Measurements from ENCODE around the gene TEX22. TPM values are rescaled to one million over a fixed set of nuclear protein-coding genes. Genes with fewer than 3 reads are reported as not detected.

Gene TEX22
- total RNA-seq, 1 donor from 2014 or later: 0.60 TPM

DNA sequence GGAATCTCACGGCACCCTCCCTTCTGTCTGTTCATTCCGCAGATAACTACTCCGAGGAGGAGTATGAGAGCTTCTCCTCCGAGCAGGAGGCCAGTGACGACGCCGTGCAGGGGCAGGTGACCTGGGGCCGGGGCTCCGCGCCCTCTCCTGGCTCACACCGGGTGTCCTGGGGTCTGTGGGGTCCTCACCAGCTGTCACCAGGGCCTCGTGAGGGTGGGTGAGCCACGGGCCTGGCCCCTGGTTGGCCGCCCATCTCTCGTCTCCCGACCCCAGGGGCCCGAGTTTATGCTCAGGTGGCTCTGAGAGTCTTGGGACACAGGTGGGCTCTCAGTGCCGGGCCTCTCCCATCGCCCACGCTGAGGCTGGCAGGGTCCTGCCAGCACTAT is 30.3 kb upstream of the TEX22 start:
- Mint-ChIP-seq H3K4me3 (ENCODE audit: unreplicated experiment) (no peak overlapping the region), H3K27ac (ENCODE audit: unreplicated experiment) (no peak overlapping the region), H3K27me3 (ENCODE audit: low read depth) (no peaks in the 10 kb centered on the region), H3K4me1 (ENCODE audit: low read depth) (no peaks in the 10 kb centered on the region), H3K9me3 (ENCODE audit: low read depth) (no peaks in the 10 kb centered on the region), H3K36me3 (ENCODE audit: low read depth) (peaks cover 10% of the 10 kb centered on the region)
- no peak for DNase-seq (ENCODE audit: low spot score)
- TF ChIP-seq, protein P1, sequence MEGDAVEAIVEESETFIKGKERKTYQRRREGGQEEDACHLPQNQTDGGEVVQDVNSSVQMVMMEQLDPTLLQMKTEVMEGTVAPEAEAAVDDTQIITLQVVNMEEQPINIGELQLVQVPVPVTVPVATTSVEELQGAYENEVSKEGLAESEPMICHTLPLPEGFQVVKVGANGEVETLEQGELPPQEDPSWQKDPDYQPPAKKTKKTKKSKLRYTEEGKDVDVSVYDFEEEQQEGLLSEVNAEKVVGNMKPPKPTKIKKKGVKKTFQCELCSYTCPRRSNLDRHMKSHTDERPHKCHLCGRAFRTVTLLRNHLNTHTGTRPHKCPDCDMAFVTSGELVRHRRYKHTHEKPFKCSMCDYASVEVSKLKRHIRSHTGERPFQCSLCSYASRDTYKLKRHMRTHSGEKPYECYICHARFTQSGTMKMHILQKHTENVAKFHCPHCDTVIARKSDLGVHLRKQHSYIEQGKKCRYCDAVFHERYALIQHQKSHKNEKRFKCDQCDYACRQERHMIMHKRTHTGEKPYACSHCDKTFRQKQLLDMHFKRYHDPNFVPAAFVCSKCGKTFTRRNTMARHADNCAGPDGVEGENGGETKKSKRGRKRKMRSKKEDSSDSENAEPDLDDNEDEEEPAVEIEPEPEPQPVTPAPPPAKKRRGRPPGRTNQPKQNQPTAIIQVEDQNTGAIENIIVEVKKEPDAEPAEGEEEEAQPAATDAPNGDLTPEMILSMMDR (IDR thresholded peaks at IDR 0.05): no peak

- DNase-seq (ENCODE audit: low spot score): no peak
Measured at GRCh38 chr14:105368426-105368825, 29.9 kb upstream of the TEX22 start.

GRCh38 chr14:105368910-105369652 is 29.3 kb upstream of the TEX22 start:
- Mint-ChIP-seq H3K36me3 (ENCODE audit: low read depth) (peaks cover 13% of the 10 kb centered on the region), H3K4me3 (ENCODE audit: unreplicated experiment) (no peak overlapping the region), H3K27me3 (ENCODE audit: low read depth) (no peaks in the 10 kb centered on the region), H3K27ac (ENCODE audit: unreplicated experiment) (no peak overlapping the region), H3K9me3 (ENCODE audit: low read depth) (no peaks in the 10 kb centered on the region), H3K4me1 (ENCODE audit: low read depth) (no peaks in the 10 kb centered on the region)
- TF ChIP-seq, protein P1 (IDR thresholded peaks at IDR 0.05): no peak
- no peak for DNase-seq (ENCODE audit: low spot score)

More at GRCh38 chr14:105368426-105368825, 29.9 kb upstream of the TEX22 start:
- TF ChIP-seq, protein P1 (IDR thresholded peaks at IDR 0.05): no peak
- Mint-ChIP-seq H3K4me3 (ENCODE audit: unreplicated experiment) (no peak overlapping the region), H3K4me1 (ENCODE audit: low read depth) (no peaks in the 10 kb centered on the region), H3K9me3 (ENCODE audit: low read depth) (no peaks in the 10 kb centered on the region), H3K36me3 (ENCODE audit: low read depth) (peaks cover 13% of the 10 kb centered on the region), H3K27ac (ENCODE audit: unreplicated experiment) (no peak overlapping the region), H3K27me3 (ENCODE audit: low read depth) (no peaks in the 10 kb centered on the region)

DNA sequence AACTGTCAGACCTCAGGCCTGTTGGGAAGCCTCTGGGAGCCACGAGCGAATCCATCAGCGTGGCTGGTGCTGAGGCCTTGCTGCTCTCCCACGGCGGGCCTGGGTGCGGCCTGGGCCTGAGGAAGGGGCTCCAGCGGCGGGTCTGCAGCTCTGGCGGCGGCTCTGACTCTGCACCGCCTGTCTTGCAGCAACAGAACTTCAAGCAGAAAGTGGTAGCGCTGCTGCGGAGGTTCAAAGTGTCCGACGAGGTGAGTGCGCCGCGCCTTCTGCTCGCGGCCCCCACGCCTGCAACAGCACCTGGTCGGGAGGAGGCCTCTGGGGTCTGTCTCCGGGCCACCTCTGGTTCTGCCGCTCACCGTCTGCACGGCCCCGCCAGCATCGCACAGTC is 28.7 kb upstream of the TEX22 start:
- Mint-ChIP-seq H3K36me3 (ENCODE audit: low read depth) (peaks cover 13% of the 10 kb centered on the region), H3K4me1 (ENCODE audit: low read depth) (no peaks in the 10 kb centered on the region), H3K27ac (ENCODE audit: unreplicated experiment) (no peak overlapping the region), H3K27me3 (ENCODE audit: low read depth) (no peaks in the 10 kb centered on the region), H3K9me3 (ENCODE audit: low read depth) (no peaks in the 10 kb centered on the region), H3K4me3 (ENCODE audit: unreplicated experiment) (no peak overlapping the region)
- TF ChIP-seq, protein P1 (IDR thresholded peaks at IDR 0.05): no peak
- DNase-seq (ENCODE audit: low spot score): no peak

- H3K27me3 Mint-ChIP-seq (ENCODE audit: low read depth): no peaks in the 10 kb centered on the region
- H3K4me1 Mint-ChIP-seq (ENCODE audit: low read depth): no peaks in the 10 kb centered on the region
- H3K27ac Mint-ChIP-seq (ENCODE audit: unreplicated experiment): no peak overlapping the region
- DNase-seq (ENCODE audit: low spot score): no peak
- TF ChIP-seq, protein P1 (IDR thresholded peaks at IDR 0.05): no peak
- no peak overlapping the region for H3K4me3 Mint-ChIP-seq (ENCODE audit: unreplicated experiment)
- peaks cover 13% of the 10 kb centered on the region for H3K36me3 Mint-ChIP-seq (ENCODE audit: low read depth)
- H3K9me3 Mint-ChIP-seq (ENCODE audit: low read depth): no peaks in the 10 kb centered on the region
Measured at GRCh38 chr14:105374389-105374788, 23.9 kb upstream of the TEX22 start.
